Esophagus (tissue), 2 donors: ENCODE data around the gene PSMG4. TPM values are rescaled to one million over a fixed set of nuclear protein-coding genes. Genes with fewer than 3 reads are reported as not detected.

Source experiments
- H3K27ac ChIP-seq, 2 donors: one replicate each; pipeline ENCODE4 v1.5.1; 2013; ENCODE audit warnings: low read depth in 2 of 2, mild to moderate bottlenecking in 2 of 2, inconsistent platforms in 1 of 2, low read length in 1 of 2, moderate library complexity in 1 of 2
- H3K27me3 ChIP-seq, 2 donors: one replicate each; pipeline ENCODE4 v1.6.1; 2013; ENCODE audit warnings: low read length in 2 of 2, control low read depth in 1 of 2, mild to moderate bottlenecking in 1 of 2; ENCODE audit not compliant: insufficient read depth in 2 of 2, control insufficient read depth in 1 of 2
- H3K36me3 ChIP-seq, 2 donors: one replicate each; pipeline ENCODE4 v1.6.1; 2013; ENCODE audit warnings: low read length in 1 of 2; ENCODE audit not compliant: control insufficient read depth in 2 of 2, insufficient read depth in 2 of 2
- H3K4me1 ChIP-seq, 2 donors: one replicate each; pipeline ENCODE4 v1.6.1; 2013; ENCODE audit warnings: low read length in 1 of 2; ENCODE audit not compliant: control insufficient read depth in 2 of 2, insufficient read depth in 2 of 2
- H3K4me3 ChIP-seq, 2 donors: one replicate each; pipeline ENCODE4 v1.5.1; 2013; ENCODE audit warnings: low read length in 2 of 2, mild to moderate bottlenecking in 2 of 2, low read depth in 1 of 2, moderate library complexity in 1 of 2
- H3K9me3 ChIP-seq, 2 donors: one replicate each; pipeline ENCODE4 v1.6.1; 2013; ENCODE audit warnings: mild to moderate bottlenecking in 2 of 2, low read depth in 1 of 2, low read length in 1 of 2, moderate library complexity in 1 of 2; ENCODE audit not compliant: control insufficient read depth in 2 of 2, insufficient read depth in 1 of 2
- WGBS, 2 donors: extraction: QIAGEN DNeasy Blood & Tissue Kit; methylation state at CpG; one replicate each; pipeline ENCODE4 v1.1.7; 2013; 5-methylcytosine and 5-hydroxymethylcytosine counted together
- polyA plus RNA-seq, 2 donors: library from polyadenylated mRNA; stranded (reverse); fragments of 200-250 nt; gene quantifications; one replicate each; pipeline ENCODE4 v1.2.3, GENCODE V29; 2013
- donor health status: healthy with polysubstance abuse.
- donor health status: Bipolar disorder and iron deficiency.

PSMG4 gene
- polyA plus RNA-seq, 2 donors, result 31.6 to 33.3 TPM

DNA sequence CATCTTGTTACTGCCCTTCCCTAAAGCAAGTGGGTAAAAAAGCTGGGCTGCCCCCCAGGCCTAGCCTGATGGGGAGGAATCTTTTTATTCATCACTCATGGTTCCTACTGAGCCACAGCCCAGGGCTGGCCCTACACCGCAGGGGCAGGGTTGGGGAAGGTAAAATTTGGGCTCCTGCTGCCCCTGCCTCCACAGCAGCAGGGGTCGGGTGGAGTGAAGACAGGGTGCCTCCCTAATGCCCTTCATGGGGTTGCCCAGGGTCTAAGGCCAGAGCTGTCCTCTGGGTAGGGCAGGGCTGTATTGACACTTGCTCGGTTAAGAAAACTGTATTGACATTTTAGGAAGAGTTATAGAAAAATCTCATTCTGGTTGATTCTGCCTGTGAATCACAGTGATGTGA, 8.9 kb upstream of the PSMG4 start:
- H3K36me3 ChIP-seq, result no peaks in the 10 kb centered on the region
- no peaks in the 10 kb centered on the region for H3K27me3 ChIP-seq
- WGBS, 2 donors, result 92 to 96% methylated on average over 3 of the region's 3 CpGs
- H3K4me1 ChIP-seq, result peaks cover 0 to 2% of the 10 kb centered on the region in 2 donors
- H3K4me3 ChIP-seq, result no peak overlapping the region
- H3K27ac ChIP-seq, result no peak overlapping the region
- H3K9me3 ChIP-seq, result no peaks in the 10 kb centered on the region

DNA sequence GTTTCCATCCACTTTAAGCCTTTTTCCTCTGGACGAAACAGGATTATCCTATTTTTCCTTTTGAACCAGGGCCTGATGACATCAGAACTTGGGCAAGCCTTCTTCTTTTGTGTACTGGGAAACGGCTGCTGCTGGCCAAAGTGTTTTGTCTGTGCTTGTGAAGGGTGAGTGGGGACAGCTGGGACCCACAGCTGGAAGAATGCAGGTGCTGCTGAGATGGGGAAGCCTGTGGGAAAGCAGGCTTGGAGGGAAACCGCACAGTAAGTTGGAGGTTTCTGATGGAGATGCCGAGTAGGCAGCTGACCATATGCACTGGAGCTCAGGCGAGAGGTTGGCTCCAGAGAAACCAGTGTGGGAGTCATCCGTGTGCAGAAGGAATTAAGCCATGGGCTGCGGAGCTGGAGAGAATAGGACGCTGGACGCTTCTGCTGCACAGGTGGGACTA, 8.5 kb upstream of the PSMG4 start:
- Histone ChIP-seq H3K9me3 (no peaks in the 10 kb centered on the region), H3K4me3 (no peak overlapping the region), H3K36me3 (no peaks in the 10 kb centered on the region), H3K4me1 (peaks cover 0 to 2% of the 10 kb centered on the region in 2 donors), H3K27me3 (no peaks in the 10 kb centered on the region), H3K27ac (no peak overlapping the region)
- 79 to 80% methylated on average over 9 of the region's 9 CpGs for WGBS, 2 donors

DNA sequence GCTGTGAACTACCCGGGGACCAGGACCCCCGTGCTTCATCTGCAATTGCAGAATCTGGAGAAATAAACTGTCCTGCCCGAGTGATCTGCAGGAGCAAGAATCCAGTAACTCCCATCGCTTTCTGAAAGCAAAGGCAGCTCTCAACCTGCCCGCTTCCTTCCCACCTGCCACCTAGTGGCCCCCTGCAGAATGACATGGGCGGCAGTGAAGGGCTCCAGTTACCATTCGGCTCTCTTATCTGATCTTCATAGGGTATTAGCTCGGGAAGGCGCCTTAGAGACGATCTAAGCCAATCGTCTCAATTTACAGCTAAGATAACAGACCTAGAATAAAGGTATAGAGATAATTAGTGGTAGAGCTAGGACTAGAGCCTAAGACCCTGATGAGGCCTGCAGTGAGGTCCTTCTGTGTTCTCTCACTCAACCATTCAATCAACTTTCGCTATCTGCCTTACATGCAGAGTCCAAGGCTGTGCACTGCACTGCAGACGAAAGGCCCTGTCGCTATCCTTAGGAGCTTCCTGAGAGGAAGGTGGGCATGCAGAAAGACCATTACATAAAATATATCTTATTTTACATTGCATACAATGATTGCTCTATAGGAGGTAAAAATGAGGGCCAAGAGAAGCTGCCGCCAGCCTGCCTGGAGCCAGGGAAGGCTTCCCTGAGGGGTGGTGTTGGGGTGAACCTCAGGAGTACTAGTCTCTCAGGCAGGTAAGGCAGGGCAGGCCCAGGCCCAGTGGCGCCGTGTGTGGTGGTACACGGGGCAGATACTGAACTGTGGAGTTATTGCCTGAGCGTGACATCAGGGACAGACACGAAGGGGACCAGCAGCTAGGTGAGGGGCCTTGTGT, 7.1 kb upstream of the PSMG4 start:
- H3K9me3 ChIP-seq, result no peaks in the 10 kb centered on the region
- no peaks in the 10 kb centered on the region for H3K36me3 ChIP-seq
- no peak overlapping the region for H3K27ac ChIP-seq
- peaks cover 0 to 2% of the 10 kb centered on the region in 2 donors for H3K4me1 ChIP-seq
- WGBS, 2 donors, result 35 to 39% methylated on average over 20 of the region's 20 CpGs
- no peak overlapping the region for H3K4me3 ChIP-seq
- H3K27me3 ChIP-seq, result no peaks in the 10 kb centered on the region

- WGBS, 2 donors, result 86 to 93% methylated on average over 10 of the region's 10 CpGs
- H3K36me3 ChIP-seq, result no peaks in the 10 kb centered on the region
- no peaks in the 10 kb centered on the region for H3K9me3 ChIP-seq
These were observed 6.4 kb upstream of the PSMG4 start for GRCh38 chr6:3252369-3252768.

DNA sequence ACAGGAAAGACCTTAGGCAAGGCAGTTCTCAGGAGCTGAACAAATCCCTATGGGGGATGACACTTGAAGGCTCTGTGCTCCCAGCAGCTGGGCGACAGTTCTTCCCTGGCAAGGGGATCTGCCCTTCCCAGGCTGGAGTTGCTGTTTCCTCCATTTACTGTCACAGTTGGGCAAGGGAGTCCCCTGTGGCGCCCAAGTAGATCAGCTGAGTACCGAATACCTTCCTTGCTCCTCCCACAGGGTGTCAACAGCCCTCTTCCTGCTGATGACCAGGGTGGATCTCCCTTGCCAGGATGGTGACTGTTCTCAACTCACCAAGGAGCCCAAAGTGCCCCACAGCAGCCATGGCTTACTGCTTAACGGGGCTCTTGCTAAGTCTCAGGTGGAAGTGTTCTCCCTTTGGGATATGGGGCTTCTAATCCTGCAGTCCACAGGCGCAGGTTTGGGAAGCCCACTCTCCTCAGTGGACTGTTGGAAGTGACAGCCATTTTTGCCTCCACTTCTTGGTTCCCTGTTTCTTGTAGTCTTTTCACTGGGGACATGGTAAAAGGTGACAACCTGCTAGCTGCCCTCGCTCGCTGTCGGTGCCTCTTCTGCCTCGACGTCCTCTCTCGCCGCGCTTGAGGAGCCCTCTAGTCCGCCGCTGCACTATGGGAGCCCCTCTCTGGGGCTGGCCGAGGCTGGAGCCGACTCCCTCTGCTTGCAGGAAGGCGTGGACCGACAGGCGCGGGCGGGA, 5.7 kb upstream of the PSMG4 start:
- WGBS, 2 donors, result 93 to 95% methylated on average over 22 of the region's 22 CpGs
- Histone ChIP-seq H3K36me3 (no peaks in the 10 kb centered on the region), H3K27me3 (no peaks in the 10 kb centered on the region), H3K27ac (no peak overlapping the region), H3K9me3 (no peaks in the 10 kb centered on the region), H3K4me1 (peaks cover 0 to 2% of the 10 kb centered on the region in 2 donors), H3K4me3 (no peak overlapping the region)

More at GRCh38 chr6:3252369-3252768, 6.4 kb upstream of the PSMG4 start:
- H3K27ac ChIP-seq, result no peak overlapping the region
- H3K27me3 ChIP-seq, result no peaks in the 10 kb centered on the region
- peaks cover 0 to 2% of the 10 kb centered on the region in 2 donors for H3K4me1 ChIP-seq
- H3K4me3 ChIP-seq, result no peak overlapping the region

- Histone ChIP-seq H3K27ac (no peak overlapping the region), H3K27me3 (no peaks in the 10 kb centered on the region), H3K4me1 (no peaks in the 10 kb centered on the region), H3K36me3 (no peaks in the 10 kb centered on the region), H3K4me3 (no peak overlapping the region), H3K9me3 (no peaks in the 10 kb centered on the region)
- WGBS, 2 donors, result 97 to 98% methylated on average over 25 to 40 of the region's 40 CpGs
These were observed 5.2 kb upstream of the PSMG4 start for GRCh38 chr6:3253597-3253961.

DNA sequence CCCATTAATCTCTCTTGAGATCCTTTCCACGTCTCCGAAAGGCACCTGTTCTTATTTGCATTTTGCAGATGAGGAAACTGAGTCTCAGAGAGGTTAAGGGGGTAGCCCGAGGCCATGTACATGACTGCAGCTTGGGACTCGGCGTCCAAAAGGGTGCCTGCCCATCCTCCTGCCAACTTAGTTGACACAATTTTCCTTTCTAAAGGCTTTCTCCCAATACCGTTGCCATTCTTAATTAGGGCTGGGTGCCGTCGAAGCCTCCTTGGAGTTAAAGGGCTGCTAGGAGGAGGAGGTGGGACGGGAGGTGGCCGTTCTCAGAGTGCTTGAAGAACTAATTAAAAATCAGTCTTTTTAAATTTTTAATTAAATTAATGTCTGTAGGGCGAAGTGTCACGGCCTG, 546 bp upstream of the PSMG4 start:
- WGBS, 2 donors, result 51 to 52% methylated on average over 12 of the region's 12 CpGs
- H3K9me3 ChIP-seq, result no peaks in the 10 kb centered on the region
- peak overlapping the region; percentile 86 to 98 for H3K4me3 ChIP-seq
- no peak overlapping the region for H3K27ac ChIP-seq
- H3K27me3 ChIP-seq, result no peaks in the 10 kb centered on the region
- H3K4me1 ChIP-seq, result peaks cover 5 to 8% of the 10 kb centered on the region in 2 donors
- no peaks in the 10 kb centered on the region for H3K36me3 ChIP-seq

DNA sequence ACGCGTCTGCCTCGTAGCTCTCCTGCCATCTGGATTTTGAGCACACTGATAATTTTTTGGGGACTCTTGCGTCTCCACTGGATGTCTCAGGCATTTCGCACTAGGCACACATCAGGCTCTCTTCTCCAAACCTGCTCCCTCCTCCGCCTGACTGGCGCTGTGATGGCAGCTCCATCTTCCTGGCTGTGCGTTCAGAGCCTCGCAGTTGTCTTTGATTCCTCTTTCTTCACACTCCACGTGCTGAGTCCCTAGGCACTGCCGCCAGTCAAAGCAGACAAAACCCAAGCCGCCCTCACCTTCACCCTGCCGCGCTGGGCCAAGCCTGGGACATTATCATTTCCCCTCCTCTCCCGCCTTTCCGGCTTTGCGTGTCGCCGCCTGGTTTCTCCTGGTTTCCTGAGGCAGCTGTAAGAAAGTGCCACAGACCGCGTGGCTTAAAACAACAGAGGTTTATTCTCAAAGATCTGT, 778 bp downstream of the PSMG4 start:
- no peaks in the 10 kb centered on the region for H3K9me3 ChIP-seq
- H3K4me1 ChIP-seq, result peaks cover 8 to 13% of the 10 kb centered on the region in 2 donors
- peak overlapping the region; percentile 86 to 98 for H3K4me3 ChIP-seq
- peaks cover 0 to 12% of the 10 kb centered on the region in 2 donors for H3K36me3 ChIP-seq
- WGBS, 2 donors, result 0 to 1% methylated on average over 21 of the region's 21 CpGs
- peak overlapping the region; percentile 68 to 91 for H3K27ac ChIP-seq
- no peaks in the 10 kb centered on the region for H3K27me3 ChIP-seq

DNA sequence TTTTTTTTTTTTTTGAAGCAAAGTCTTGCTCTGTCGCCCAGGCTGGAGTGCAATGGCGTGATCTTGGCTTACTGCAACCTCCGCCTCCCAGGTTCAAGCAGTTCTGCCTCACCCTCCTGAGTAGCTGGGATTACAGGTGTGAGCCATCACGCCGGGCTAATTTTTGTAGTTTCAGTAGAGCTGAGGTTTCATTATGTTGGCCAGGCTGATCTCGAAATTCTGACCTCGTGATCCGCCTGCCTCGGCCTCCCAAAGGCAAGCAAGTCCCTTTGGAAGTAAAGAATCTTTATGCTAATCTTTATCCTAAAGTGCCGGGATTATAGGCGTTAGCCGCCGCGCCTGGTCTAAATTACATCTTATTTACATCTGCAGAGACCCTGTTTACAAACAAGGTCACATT, 1.5 kb downstream of the PSMG4 start:
- H3K4me3 ChIP-seq, result no peak overlapping the region
- peak overlapping the region in 1 of 2 donors; percentile 6 for H3K27ac ChIP-seq
- no peaks in the 10 kb centered on the region for H3K27me3 ChIP-seq
- H3K9me3 ChIP-seq, result no peaks in the 10 kb centered on the region
- 69 to 73% methylated on average over 14 of the region's 14 CpGs for WGBS, 2 donors
- H3K36me3 ChIP-seq, result peaks cover 0 to 13% of the 10 kb centered on the region in 2 donors
- H3K4me1 ChIP-seq, result peaks cover 8 to 15% of the 10 kb centered on the region in 2 donors
